ENCODE results near the gene IL6ST. TPM values are rescaled to one million over a fixed set of nuclear protein-coding genes. Genes with fewer than 3 reads are reported as not detected.

IL6ST gene
- total RNA-seq, 1 donor from 2014 or later: 137 TPM

- intact Hi-C loops (cut with DNase I): no loop called here
- no peak for ATAC-seq (ENCODE audit: poor library complexity)
- no peak for DNase-seq
Measured at GRCh38 chr5:55911784-55912653, 82.7 kb downstream of the IL6ST start.

DNA sequence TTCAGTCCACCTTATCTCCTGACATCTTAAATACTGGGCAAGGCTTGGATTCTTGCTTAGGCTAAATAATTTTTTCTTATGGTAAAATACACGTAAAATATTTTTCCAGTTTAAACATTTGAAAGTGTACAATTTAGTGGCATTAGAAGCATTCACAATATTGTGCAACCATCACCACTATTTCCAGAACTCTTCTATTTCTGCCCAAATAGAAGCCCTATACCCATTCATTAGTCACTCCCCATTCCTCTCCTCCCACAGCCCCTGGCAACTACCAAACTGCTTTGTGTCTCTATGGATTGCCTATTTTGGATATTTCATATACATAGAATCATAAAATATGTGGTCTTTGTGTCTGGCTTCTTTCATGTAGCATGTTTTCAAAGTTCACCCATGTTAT is 86.0 kb downstream of the IL6ST start:
- no peak for ATAC-seq (ENCODE audit: poor library complexity)
- intact Hi-C loops (cut with DNase I): no loop called here
- no peak for DNase-seq

GRCh38 chr5:55907927-55908326 is 86.8 kb downstream of the IL6ST start:
- no peak for ATAC-seq (ENCODE audit: poor library complexity)
- DNase-seq: no peak
- intact Hi-C loops (cut with DNase I): no loop called here

DNA sequence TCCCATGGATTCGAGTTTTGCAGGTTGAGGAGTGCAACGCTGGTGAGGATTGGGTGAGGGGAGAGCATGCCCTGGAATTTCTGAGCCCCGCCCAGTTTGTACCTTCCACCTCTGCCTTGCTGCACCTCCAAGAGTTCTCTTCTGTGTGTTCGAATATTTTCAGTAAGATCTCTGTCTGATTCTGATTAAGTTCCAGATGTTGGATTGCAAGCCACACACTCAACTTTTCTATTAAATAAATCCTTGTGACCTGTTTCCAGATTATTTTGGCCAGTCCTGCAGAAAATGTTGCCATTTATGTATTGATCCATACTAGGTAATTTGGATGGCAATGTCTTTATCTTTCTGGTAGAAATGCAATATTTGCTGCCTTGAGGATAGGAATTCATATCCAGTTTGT is 89.5 kb downstream of the IL6ST start:
- no peak for ATAC-seq (ENCODE audit: poor library complexity)
- intact Hi-C loops (cut with DNase I): no loop called here
- no peak for DNase-seq

DNA sequence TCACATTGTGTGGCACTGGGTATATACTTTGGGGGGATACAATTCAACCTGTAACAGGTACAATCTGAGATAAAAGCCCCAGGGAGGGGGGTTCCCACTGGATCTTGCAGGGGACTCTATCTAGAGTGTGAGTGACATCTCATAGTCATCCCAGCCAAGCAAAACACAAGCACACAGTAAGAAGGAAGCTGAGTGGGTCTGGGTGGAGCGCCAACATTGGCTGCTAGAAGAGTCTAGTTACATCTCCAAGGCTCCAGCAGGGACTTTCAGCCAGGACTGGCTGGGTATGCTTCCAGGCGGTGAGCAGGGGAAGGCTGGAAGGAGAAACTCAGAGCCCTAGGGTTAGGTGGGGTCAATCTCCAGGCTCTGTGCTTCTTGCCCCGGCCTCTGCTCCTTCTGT is 90.6 kb downstream of the IL6ST start:
- peak; percentile 60 for ATAC-seq (ENCODE audit: poor library complexity)
- intact Hi-C loops (cut with DNase I): no loop called here
- peak; percentile 74 for DNase-seq

DNA sequence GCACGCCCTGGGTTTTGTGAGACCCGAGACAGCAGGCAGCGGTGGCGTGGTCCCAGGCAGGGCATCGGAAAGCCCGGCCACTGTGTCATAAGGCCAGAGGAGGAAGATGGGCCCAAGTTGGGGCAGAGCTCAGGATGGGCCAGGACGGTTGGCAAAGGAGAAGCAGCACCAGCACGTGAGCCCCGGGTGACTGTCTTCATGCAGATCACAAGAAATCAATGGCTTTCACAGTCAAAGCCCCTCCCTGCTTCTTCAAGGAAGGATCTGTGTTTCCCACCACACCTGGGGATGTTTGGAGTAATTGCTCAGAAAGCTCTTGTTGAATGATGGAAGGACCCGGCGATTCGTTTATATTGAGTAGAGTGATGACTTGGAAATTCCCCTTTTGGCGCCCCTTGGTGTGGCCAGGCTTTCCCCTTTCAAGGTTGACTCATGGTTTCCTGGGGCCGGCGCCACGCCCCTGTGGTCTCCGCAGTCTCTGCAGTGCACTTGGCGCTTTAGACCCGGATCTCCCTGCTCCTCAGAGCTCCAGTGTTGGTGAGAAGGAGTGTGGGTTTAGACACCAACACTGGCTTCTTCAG is 91.6 kb downstream of the IL6ST start:
- peak; percentile 56 for DNase-seq
- ATAC-seq (ENCODE audit: poor library complexity): no peak
- intact Hi-C loops (cut with DNase I): no loop called here

DNA sequence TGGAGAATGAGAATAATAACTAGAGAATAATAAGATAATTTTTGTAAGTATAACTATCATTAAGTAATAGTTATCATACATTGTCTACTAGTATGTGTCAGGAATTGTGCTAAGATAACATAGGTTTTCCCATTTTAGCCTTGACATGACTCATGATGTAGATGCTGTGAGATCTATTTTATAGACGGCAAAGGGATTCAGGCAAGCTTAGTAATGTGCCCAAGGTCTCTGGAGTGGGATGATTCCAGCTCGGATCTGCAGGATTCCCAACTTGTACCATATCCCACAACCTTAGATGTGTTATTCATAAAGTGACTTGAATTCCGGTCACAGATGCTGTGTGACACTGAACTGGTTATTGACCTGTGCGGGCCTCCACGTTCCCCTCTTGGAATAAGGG is 92.1 kb downstream of the IL6ST start:
- intact Hi-C loops (cut with DNase I): no loop called here
- ATAC-seq (ENCODE audit: poor library complexity) (no peak), DNase-seq (no peak)

DNA sequence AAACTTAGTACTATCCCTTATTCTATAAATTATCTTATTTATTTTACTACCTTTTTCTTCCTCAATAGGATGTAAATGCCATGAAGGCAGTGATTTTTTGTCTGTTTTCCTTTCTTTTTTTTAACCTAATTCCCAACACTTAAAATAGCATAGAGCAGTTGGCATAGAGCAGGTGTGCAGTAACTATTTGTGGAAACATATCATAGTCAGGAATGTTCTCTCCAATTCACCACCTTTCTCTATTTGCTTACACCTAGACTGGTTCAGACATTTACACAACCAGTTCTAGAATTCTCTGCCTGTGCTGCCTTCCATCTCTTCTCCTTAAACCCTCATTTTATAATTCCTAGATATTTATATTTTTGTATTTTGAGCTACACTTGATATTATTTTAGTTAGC is 94.0 kb downstream of the IL6ST start:
- DNase-seq (no peak), ATAC-seq (ENCODE audit: poor library complexity) (no peak)
- intact Hi-C loops (cut with DNase I): no loop called here

DNA sequence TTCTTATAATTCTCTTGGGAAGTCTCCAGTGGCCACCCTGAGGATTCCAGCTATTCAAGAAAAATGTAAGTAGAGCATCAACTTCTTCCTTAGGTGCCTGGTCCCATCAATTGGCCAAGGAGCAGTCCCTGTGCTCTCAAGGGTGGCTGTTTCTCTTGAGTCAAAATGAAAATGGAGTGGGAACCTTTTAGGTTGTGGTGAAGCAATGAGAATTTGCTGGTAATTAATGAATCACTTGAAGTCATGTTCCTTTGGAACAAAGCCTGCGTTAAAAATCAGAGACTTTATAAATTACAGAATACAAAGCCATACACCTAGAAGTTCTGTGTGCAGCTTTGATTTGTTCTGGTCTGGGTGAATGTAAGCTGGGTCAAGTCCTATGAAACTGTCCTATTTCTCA is 94.7 kb downstream of the IL6ST start:
- intact Hi-C loops (cut with DNase I): no loop called here
- ATAC-seq (ENCODE audit: poor library complexity): no peak
- DNase-seq: no peak

- intact Hi-C loops (cut with DNase I): no loop called here
- no peak for ATAC-seq (ENCODE audit: poor library complexity)
- no peak for DNase-seq
Measured at GRCh38 chr5:55899344-55899743, 95.4 kb downstream of the IL6ST start.

- DNase-seq (peak; percentile 64), ATAC-seq (ENCODE audit: poor library complexity) (peak; percentile 77)
- intact Hi-C loops (cut with DNase I): no loop called here
Measured at GRCh38 chr5:55897905-55898304, 96.9 kb downstream of the IL6ST start.

- no peak for ATAC-seq (ENCODE audit: poor library complexity)
- DNase-seq: no peak
- intact Hi-C loops (cut with DNase I): no loop called here
Measured at GRCh38 chr5:55897206-55897894, 97.4 kb downstream of the IL6ST start.

DNA sequence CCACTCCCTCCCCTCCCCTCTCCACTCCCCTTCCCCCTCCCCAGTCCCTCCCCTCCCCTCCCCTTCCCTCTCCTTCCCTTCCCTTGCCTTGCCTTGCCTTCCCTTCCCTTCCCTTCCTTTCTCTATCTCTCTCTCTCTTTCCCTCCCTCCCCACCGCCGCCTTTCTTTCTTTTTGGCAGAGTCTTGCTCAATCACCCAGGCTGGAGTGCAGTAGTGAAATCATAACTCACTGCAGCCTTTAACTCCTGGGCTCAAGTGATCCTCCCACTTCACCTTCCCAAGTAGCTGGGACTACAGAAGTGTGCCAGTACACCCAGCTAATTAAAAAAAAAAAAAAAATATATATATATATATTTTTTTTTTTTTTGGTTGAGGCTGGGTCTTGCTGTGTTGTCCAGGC is 98.1 kb downstream of the IL6ST start:
- intact Hi-C loops (cut with DNase I): no loop called here
- no peak for ATAC-seq (ENCODE audit: poor library complexity)
- DNase-seq: no peak

DNA sequence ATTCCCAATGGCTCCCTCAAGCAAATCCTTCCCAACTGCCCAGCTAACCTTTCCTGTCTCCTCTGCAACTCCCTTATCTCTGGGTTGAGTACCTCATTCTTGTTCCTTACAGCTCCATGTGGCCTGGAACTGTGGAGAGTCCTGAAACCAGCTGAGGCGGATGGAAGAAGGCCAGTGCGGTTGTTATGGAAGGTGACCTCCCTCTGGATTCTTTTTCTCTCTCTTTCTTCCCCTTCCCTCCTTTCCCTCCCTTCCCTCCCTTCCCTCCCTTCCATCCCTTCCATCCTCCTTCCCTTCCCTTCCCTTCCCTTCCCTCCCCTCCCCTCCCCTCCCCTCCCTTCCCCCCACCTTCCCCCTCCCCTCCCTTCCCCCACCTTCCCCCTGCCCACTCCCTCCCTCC is 98.5 kb downstream of the IL6ST start:
- no peak for ATAC-seq (ENCODE audit: poor library complexity)
- intact Hi-C loops (cut with DNase I): no loop called here
- no peak for DNase-seq

DNA sequence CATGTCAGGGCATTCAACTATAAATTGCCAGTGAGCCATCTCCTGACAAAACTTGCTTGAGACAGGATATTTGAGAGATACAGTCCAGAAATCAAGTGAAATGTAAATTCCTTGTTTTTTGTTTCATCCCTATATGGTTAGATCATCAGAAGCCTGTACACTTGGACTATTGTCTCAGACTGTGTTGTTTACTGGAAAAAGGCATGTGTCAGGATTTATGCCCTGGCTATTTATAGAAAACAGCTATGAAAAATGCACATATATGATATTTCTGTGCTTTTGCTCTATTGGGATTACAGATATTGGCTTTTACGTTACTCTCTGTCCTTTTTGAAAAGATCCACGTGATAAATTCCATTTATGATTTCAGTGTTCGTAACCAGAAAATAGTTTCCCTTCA is 99.4 kb downstream of the IL6ST start:
- ATAC-seq (ENCODE audit: poor library complexity) (no peak), DNase-seq (no peak)
- intact Hi-C loops (cut with DNase I): no loop called here

GRCh38 chr5:55894135-55894534 is 100.6 kb downstream of the IL6ST start:
- no peak for ATAC-seq (ENCODE audit: poor library complexity)
- intact Hi-C loops (cut with DNase I): no loop called here
- no peak for DNase-seq

DNA sequence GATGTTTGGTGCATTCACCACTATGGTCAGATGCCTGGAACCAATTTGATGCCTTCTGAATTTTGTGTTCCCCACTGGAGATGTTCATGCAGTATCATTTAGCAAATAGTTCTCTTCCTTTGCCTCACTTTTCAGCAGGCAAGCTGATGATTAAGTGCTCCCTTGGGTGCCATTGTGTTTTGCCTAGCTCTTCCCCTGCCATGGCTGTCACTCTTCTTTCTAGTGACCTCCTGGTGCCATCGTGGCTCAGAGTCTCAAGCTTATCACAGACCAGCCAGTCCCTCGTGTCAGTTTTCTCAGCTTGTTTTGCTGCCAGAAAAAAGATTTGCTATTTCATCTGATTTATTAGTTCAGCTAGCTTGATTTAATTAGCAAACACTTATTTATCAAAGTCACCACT is 102.3 kb downstream of the IL6ST start:
- intact Hi-C loops (cut with DNase I): no loop called here
- DNase-seq: no peak
- no peak for ATAC-seq (ENCODE audit: poor library complexity)

DNA sequence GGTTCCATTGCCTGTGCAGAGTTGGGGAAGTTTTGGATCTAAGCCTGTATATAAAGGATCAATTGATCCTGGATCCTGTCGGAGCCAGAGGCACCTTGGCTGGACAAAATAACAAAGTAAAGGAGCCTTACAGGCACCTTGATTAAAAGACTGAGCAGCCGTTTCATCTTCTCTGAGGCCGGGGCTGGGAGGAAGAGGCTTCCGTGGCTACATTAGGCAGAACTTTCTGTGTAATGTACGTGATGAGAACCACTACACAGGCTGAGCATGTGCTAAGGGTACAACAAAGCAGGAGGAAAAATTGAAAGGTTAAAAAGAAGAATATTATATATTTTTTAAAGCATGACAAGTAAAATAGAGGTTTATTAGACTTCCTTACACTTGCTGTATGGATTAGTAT is 106.6 kb downstream of the IL6ST start:
- DNase-seq (no peak), ATAC-seq (ENCODE audit: poor library complexity) (no peak)
- intact Hi-C loops (cut with DNase I): no loop called here

DNA sequence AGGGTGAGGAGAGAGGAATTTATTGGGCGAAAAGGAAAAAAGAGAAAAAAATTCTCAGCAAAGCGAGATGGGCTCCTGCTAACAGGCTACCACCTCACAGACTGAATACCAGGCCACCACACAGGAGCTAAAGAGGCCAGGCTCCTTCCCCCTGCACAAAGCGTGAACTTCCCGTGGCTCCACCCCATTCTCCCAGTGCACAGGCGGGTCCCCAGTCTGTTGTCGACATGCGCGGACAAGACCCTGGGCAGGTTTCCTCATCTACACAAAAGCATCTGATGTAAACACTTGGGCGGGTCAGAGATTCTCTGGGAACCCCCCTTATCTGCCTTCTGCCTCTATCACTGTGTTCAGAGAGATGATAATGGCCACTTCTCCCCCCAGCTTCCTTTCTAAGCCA is 109.4 kb downstream of the IL6ST start:
- intact Hi-C loops (cut with DNase I): no loop called here
- DNase-seq (no peak), ATAC-seq (ENCODE audit: poor library complexity) (no peak)
